ENCODE data around the gene CYGB. TPM values are rescaled to one million over a fixed set of nuclear protein-coding genes. Genes with fewer than 3 reads are reported as not detected.

The CYGB gene
- total and polyA plus RNA-seq, 7 donors: 6.4 to 14.6 (median 11.0) TPM

DNA sequence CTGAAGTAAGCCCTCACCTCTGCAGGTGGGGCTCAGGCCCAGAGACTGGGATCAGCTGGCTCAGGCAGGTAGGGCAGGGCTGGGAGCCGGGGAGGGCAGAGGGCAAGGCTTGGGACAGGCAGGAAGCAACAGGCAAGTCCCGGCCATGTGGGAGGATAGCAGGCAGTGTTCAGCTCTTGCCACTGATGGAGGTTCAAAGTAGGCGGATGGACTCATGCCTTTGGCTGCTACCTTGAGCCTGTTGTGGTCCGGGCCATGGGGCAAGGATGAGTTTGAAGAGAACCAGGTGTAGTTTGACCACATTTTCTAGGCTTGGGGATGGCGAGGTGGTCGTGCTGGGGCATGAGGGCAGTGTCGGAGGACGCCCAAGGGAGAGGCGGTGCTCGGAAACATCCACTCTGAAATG, 5.1 kb upstream of the CYGB start:
- Histone ChIP-seq H3K27me3 (ENCODE audit: insufficient read depth in 3 of 3, low read length in 2 of 3) (peaks cover 0 to 10% (median 6%) of the 10 kb centered on the region in 3 donors), H3K9me3 (no peaks in the 10 kb centered on the region), H3K27ac (no peak overlapping the region), H3K4me1 (peaks cover 48% of the 10 kb centered on the region), H3K4me3 (no peak overlapping the region), H3K36me3 (ENCODE audit: insufficient read depth in 1 of 2, low read depth in 1 of 2) (no peaks in the 10 kb centered on the region)
- TF ChIP-seq, protein P1, sequence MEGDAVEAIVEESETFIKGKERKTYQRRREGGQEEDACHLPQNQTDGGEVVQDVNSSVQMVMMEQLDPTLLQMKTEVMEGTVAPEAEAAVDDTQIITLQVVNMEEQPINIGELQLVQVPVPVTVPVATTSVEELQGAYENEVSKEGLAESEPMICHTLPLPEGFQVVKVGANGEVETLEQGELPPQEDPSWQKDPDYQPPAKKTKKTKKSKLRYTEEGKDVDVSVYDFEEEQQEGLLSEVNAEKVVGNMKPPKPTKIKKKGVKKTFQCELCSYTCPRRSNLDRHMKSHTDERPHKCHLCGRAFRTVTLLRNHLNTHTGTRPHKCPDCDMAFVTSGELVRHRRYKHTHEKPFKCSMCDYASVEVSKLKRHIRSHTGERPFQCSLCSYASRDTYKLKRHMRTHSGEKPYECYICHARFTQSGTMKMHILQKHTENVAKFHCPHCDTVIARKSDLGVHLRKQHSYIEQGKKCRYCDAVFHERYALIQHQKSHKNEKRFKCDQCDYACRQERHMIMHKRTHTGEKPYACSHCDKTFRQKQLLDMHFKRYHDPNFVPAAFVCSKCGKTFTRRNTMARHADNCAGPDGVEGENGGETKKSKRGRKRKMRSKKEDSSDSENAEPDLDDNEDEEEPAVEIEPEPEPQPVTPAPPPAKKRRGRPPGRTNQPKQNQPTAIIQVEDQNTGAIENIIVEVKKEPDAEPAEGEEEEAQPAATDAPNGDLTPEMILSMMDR (IDR thresholded peaks at IDR 0.05): no peak
- ATAC-seq (no peak), DNase-seq (no peak)
- 80 to 88% (median 85%) methylated on average over 10 of the region's 10 CpGs for WGBS, 3 donors
- intact Hi-C loops (cut with DNase I): no loop called here

DNA sequence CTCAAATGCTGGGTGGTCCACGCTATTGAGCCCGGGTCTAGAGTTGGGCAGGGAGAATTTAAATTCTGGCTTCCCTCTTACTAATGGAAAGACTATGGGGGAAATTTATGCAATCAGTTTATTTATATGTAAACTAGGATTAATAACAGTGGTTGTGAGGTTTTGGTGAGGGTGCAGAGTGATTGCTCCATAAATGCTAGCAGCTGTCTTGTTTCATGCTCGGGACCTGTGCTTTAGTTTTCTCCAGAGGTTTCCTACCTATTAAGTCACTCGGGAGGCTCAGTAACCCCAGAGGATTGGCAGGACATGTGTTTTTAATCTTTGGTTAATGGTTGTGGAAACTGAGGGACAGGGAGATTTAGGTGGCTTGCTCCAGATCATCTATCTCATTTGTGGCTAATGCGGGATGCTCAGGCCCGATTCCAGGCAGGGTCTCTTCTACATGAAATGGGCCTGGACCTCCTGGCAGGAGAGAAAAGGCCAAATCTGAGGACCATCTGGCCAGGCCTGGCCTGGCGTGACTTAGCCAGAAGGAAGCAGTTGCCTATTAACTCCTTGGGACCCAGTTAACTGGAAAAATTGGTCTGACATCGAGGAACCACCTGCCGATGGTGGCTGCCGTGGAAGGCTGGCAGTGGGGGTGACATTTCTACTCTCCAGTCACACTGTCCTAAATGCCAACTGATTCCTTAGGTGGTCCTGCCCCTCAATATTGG, 4.4 kb upstream of the CYGB start:
- WGBS, 3 donors: 62 to 77% (median 68%) methylated on average over 10 of the region's 10 CpGs
- H3K36me3 ChIP-seq (ENCODE audit: insufficient read depth in 1 of 2, low read depth in 1 of 2): no peaks in the 10 kb centered on the region
- H3K9me3 ChIP-seq: no peaks in the 10 kb centered on the region
- DNase-seq: no peak
- no peak overlapping the region for H3K4me3 ChIP-seq
- intact Hi-C loops (cut with DNase I): no loop called here
- peaks cover 0 to 14% (median 8%) of the 10 kb centered on the region in 3 donors for H3K27me3 ChIP-seq (ENCODE audit: insufficient read depth in 3 of 3, low read length in 2 of 3)
- no peak for ATAC-seq
- H3K4me1 ChIP-seq: peaks cover 41% of the 10 kb centered on the region
- TF ChIP-seq, protein P1 (IDR thresholded peaks at IDR 0.05): no peak
- H3K27ac ChIP-seq: no peak overlapping the region

DNA sequence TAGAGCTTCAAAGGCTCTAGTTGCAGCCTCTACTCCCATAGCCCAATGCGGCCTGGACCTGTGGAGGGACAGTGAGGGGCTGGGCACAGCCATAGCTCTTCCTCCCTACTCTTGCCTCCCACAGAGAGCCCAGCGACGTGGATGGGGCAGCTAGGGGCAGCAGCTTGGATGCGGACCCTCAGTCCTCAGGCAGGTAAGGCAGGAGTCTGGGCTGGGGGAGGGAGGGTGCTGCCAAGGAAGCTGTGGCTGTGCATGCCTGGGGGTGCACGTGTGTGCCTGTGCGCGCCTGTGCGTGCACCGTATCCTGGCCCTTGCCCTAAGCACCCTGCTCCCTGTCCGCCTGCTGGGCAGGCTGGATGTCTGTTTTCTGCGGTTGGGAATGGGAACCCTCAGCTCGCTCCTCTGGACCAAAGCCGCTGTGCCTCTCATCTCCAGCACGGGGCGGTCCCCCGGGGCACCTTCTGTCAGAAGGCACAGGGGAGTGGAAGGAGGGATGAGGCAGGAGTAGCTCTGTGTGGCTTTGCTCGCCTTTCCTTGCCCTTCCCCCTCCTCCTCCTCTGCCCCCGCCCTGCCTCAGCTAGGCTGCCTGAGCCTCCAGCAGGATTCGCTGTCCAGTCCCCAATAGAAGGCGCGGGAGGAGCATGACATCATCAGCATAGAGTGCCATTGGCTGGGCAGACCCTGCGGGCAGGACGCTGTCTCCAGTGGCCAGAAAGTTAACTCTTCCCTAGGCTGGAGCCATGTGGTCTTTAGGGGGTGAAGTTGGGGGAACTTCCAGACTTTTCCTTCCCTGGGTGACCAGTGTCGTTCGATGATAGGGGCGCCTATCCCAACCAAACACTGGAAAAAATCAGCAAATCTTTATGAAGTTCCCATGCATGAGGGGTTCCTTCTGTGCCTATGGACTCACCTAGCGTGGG, 3.1 kb upstream of the CYGB start:
- TF ChIP-seq, protein P1 (IDR thresholded peaks at IDR 0.05): peak; percentile 14
- no peaks in the 10 kb centered on the region for H3K36me3 ChIP-seq (ENCODE audit: insufficient read depth in 1 of 2, low read depth in 1 of 2)
- DNase-seq (peak; percentile 93 to 96), ATAC-seq (peak; percentile 97 to 99 (median 98))
- H3K27ac ChIP-seq: peak overlapping the region; percentile 72
- peaks cover 0 to 19% (median 9%) of the 10 kb centered on the region in 3 donors for H3K27me3 ChIP-seq (ENCODE audit: insufficient read depth in 3 of 3, low read length in 2 of 3)
- intact Hi-C loops (cut with DNase I): no loop called here
- H3K4me1 ChIP-seq: peaks cover 40% of the 10 kb centered on the region
- H3K4me3 ChIP-seq: peak overlapping the region; percentile 71
- WGBS, 3 donors: 5 to 7% (median 6%) methylated on average over 22 to 27 of the region's 27 CpGs
- no peaks in the 10 kb centered on the region for H3K9me3 ChIP-seq

DNA sequence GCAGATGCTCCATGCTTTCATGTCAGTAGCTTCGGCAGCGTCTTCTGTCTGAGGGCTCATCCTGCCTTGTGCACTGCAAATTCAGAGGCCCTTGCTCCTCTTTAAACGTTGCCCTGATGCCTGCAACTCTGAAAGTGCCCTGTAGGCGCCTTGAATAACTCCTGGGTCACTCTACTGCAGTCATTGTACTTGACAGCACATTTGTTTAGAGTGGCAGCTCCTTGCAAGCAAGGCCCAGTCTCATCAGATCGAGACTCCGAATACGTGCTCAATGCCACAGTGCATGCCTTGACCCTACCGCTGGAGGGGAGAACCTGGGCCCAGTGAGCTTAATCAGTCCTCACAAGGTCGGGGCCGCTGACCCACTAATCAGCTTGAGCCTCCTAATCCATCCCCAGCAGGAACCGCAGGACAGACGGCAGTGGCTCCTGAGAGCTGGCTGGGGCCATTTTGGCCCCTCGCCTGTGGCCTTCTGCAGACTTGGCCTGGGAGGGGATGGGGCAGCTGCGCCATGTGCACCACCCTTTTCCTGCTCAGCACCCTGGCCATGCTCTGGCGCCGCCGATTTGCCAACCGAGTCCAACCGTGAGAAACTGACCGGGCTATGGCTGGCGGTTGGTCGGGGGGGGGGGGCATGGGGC, 2.2 kb upstream of the CYGB start, which contains the start of gene PRCD:
Gene PRCD (plus strand): TSS at position 414 of the 641 bp plus-strand sequence. CDS start 98 bp downstream, at position 512.
- H3K9me3 ChIP-seq: no peaks in the 10 kb centered on the region
- intact Hi-C loops (cut with DNase I): no loop called here
- H3K27me3 ChIP-seq (ENCODE audit: insufficient read depth in 3 of 3, low read length in 2 of 3): peaks cover 0 to 19% (median 9%) of the 10 kb centered on the region in 3 donors
- DNase-seq: no peak
- no peak for ATAC-seq
- WGBS, 3 donors: 44 to 59% (median 53%) methylated on average over 16 to 22 of the region's 22 CpGs
- H3K27ac ChIP-seq: peak within 1 kb of the TSS; percentile 72
- TF ChIP-seq, protein P1 (IDR thresholded peaks at IDR 0.05): no peak
- no peaks in the 10 kb centered on the region for H3K36me3 ChIP-seq (ENCODE audit: insufficient read depth in 1 of 2, low read depth in 1 of 2)
- H3K4me1 ChIP-seq: peaks cover 38% of the 10 kb centered on the region
- H3K4me3 ChIP-seq: peak within 1 kb of the TSS; percentile 71
